PFSK-1 (cell line): ENCODE results near the gene GMPPA.

ENCODE experiments used
- POLR2AphosphoS5 ChIP-seq: IDR thresholded peaks from 2 replicates; pipeline ENCODE4 v1.6.1; 2012; ENCODE audit warnings: low read depth, mild to moderate bottlenecking, control low read depth, low read length, moderate library complexity
- REST ChIP-seq, 2 experiments: IDR thresholded peaks; 2 replicates each; pipeline versions ENCODE4 v1.6.1 to v1.8.0; 2011 to 2012; ENCODE audit warnings: low read depth in 2 of 2, low read length in 2 of 2, control low read depth in 1 of 2, inconsistent platforms in 1 of 2, mild to moderate bottlenecking in 1 of 2, moderate library complexity in 1 of 2; ENCODE audit not compliant: insufficient read depth in 1 of 2
- SIN3A ChIP-seq: IDR thresholded peaks from 2 replicates; pipeline ENCODE4 v1.6.1; 2012; ENCODE audit warnings: mild to moderate bottlenecking, low read length, moderate library complexity, borderline replicate concordance; ENCODE audit not compliant: insufficient read depth
- TAF1 ChIP-seq: IDR thresholded peaks from 2 replicates; pipeline ENCODE4 v1.6.1; 2012; ENCODE audit warnings: low read length, control low read depth, borderline replicate concordance; ENCODE audit not compliant: insufficient read depth

- TF ChIP-seq POLR2AphosphoS5 = no peak
- TF ChIP-seq TAF1 = no peak
- no peak for TF ChIP-seq REST (IDR thresholded peaks at IDR 0.05; ENCODE audit: insufficient read depth in 1 of 2, low read depth in 2 of 2, low read length in 2 of 2)
- TF ChIP-seq SIN3A = no peak
Observed at GRCh38 chr2:219516888-219517287, 18.2 kb downstream of the GMPPA start.
